Parathyroid adenoma (tissue), 2 donors: ENCODE data around the gene LNPEP.
A peak's percentile ranks its signal among the peaks of the same experiment; 100 is the strongest.

Experiments
- H2AFZ ChIP-seq: fragments of 300-600 bp; sonication (generic); one replicate; pipeline ENCODE4 v1.7.0; 2017; ENCODE audit warnings: antibody characterized with exemption, mild to moderate bottlenecking
- H3K27ac ChIP-seq: fragments of 300-600 bp; sonication (generic); one replicate; pipeline ENCODE4 v1.7.0; 2017
- H3K27me3 ChIP-seq: fragments of 300-600 bp; sonication (generic); one replicate; pipeline ENCODE4 v1.7.0; 2017; ENCODE audit warnings: low read length; ENCODE audit not compliant: control insufficient read depth, insufficient read depth
- H3K36me3 ChIP-seq: fragments of 300-600 bp; sonication (generic); one replicate; pipeline ENCODE4 v1.7.0; 2017; ENCODE audit warnings: low read length; ENCODE audit not compliant: control insufficient read depth, insufficient read depth
- H3K4me1 ChIP-seq: fragments of 300-600 bp; sonication (generic); one replicate; pipeline ENCODE4 v1.7.0; 2017; ENCODE audit warnings: control low read depth
- H3K4me2 ChIP-seq: fragments of 300-600 bp; sonication (generic); one replicate; pipeline ENCODE4 v1.7.0; 2017; ENCODE audit warnings: low read length
- H3K4me3 ChIP-seq: fragments of 300-600 bp; sonication (generic); one replicate; pipeline ENCODE4 v1.7.0; 2017; ENCODE audit warnings: low read depth, low read length
- H3K79me2 ChIP-seq: fragments of 300-600 bp; sonication (generic); one replicate; pipeline ENCODE4 v1.7.0; 2017; ENCODE audit warnings: control low read depth
- H3K9ac ChIP-seq: fragments of 300-600 bp; sonication (generic); one replicate; pipeline ENCODE4 v1.7.0; 2017; ENCODE audit warnings: mild to moderate bottlenecking
- H3K9me3 ChIP-seq: fragments of 300-600 bp; sonication (generic); one replicate; pipeline ENCODE4 v1.7.0; 2017; ENCODE audit warnings: low read length; ENCODE audit not compliant: control insufficient read depth
- TF ChIP-seq, protein P1 (sequence below): fragments of 300-600 bp; sonication (generic); IDR thresholded peaks from one replicate; pipeline ENCODE4 v1.7.0; 2017; ENCODE audit warnings: antibody characterized with exemption, mild to moderate bottlenecking
- donor health status: primary hyperparathyroidism.

Gene LNPEP

DNA sequence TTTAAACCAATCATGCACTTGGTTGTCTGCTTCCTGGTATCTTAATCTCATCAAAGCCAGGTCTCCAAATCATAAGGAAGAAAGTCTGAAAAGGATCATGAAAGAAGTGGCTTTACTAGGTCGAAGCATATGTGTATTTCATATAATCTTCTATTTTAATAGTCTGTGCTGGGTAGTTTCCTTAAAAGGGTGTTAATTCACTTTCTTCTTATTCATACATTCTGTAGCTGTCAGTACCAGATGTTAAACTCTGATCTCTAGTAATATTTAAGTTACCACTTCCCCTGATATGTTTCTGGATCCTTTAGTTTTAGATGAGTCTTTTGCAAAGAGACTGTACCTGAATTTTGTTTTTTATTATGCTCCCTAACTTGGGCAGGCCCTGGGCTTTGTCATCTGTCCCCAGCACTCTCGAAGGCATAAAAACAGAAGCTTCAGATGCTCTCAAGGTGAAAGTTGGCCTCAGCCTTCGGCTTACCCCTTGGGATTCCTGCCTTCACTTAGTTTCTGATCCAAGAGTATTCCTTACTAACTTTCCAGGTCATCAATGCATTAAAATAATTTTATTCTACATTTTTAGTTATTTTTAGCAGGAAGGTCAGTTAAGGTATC is 15.0 kb upstream of the LNPEP start:
- TF ChIP-seq, protein P1, sequence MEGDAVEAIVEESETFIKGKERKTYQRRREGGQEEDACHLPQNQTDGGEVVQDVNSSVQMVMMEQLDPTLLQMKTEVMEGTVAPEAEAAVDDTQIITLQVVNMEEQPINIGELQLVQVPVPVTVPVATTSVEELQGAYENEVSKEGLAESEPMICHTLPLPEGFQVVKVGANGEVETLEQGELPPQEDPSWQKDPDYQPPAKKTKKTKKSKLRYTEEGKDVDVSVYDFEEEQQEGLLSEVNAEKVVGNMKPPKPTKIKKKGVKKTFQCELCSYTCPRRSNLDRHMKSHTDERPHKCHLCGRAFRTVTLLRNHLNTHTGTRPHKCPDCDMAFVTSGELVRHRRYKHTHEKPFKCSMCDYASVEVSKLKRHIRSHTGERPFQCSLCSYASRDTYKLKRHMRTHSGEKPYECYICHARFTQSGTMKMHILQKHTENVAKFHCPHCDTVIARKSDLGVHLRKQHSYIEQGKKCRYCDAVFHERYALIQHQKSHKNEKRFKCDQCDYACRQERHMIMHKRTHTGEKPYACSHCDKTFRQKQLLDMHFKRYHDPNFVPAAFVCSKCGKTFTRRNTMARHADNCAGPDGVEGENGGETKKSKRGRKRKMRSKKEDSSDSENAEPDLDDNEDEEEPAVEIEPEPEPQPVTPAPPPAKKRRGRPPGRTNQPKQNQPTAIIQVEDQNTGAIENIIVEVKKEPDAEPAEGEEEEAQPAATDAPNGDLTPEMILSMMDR, result no peak
- Histone ChIP-seq H3K27ac (no peak overlapping the region), H3K36me3 (no peaks in the 10 kb centered on the region), H3K4me1 (no peaks in the 10 kb centered on the region), H3K4me2 (no peak overlapping the region), H3K9ac (no peak overlapping the region), H3K27me3 (no peaks in the 10 kb centered on the region), H3K79me2 (peaks cover 3% of the 10 kb centered on the region), H2AFZ (no peak overlapping the region), H3K4me3 (no peak overlapping the region), H3K9me3 (no peaks in the 10 kb centered on the region)

DNA sequence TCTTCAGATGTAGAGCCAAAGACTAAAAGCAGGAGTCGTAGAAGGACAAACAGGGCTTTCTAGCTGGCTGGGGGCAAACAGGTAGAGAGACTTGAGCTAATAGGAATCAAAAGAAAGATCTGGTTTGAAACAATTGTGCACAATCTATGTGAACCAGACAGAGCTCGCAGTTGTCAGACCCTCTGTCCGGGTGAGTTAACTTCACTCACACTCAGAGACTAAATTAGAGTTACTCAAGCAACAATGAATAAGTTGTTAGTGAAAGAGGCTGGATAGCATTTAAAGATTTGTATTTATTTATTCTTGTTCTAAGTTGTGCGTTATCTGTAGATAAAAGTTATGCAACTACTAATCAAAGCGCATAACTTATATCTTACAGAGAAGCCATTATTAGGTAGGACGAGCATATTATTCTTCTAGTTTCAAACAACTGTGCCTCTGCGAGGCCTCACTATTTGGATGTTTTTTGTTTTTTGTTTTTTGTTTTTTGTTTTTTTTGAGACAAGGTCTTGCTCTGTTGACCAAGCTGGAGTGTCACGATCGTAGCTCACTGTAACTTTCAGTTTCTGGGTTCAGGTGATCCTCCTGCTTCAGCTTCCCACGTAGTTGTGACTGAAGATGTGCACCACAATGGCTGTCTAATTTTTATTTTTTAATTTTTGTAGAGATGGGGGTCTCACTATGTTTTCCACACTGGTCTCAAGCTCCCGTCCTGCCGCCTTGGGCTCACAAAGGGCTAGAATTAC is 13.2 kb upstream of the LNPEP start:
- H3K36me3 ChIP-seq, result no peaks in the 10 kb centered on the region
- H2AFZ ChIP-seq, result no peak overlapping the region
- H3K9me3 ChIP-seq, result no peaks in the 10 kb centered on the region
- peaks cover 3% of the 10 kb centered on the region for H3K79me2 ChIP-seq
- no peak overlapping the region for H3K27ac ChIP-seq
- no peak overlapping the region for H3K9ac ChIP-seq
- H3K4me1 ChIP-seq, result no peaks in the 10 kb centered on the region
- H3K4me3 ChIP-seq, result no peak overlapping the region
- TF ChIP-seq, protein P1, result no peak
- no peaks in the 10 kb centered on the region for H3K27me3 ChIP-seq
- H3K4me2 ChIP-seq, result no peak overlapping the region

DNA sequence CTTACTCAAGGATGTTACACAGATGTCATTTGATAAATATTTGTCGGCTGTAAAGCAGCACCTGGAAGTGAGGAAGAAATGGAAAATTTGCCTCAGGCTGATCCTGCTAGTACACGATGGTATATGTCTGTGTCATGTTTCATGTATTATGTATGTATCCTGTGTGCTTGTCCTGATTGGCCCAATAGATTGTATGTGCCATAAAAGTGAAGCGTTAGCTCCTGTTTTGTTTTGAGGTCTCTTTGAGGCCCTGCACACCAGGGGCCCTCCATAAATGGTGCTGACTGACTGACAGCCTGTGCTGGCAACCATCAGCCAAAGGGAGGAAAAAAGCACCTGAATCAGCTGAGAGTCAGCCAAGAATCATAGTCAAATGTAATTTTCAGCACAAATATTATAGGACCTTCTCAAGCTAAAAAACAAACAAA is 11.8 kb upstream of the LNPEP start:
- no peaks in the 10 kb centered on the region for H3K9me3 ChIP-seq
- no peak overlapping the region for H3K4me3 ChIP-seq
- TF ChIP-seq, protein P1, result no peak
- peak overlapping the region; percentile 51 for H2AFZ ChIP-seq
- peaks cover 3% of the 10 kb centered on the region for H3K79me2 ChIP-seq
- no peaks in the 10 kb centered on the region for H3K36me3 ChIP-seq
- no peaks in the 10 kb centered on the region for H3K4me1 ChIP-seq
- no peaks in the 10 kb centered on the region for H3K27me3 ChIP-seq
- H3K4me2 ChIP-seq, result no peak overlapping the region
- H3K9ac ChIP-seq, result no peak overlapping the region
- no peak overlapping the region for H3K27ac ChIP-seq

DNA sequence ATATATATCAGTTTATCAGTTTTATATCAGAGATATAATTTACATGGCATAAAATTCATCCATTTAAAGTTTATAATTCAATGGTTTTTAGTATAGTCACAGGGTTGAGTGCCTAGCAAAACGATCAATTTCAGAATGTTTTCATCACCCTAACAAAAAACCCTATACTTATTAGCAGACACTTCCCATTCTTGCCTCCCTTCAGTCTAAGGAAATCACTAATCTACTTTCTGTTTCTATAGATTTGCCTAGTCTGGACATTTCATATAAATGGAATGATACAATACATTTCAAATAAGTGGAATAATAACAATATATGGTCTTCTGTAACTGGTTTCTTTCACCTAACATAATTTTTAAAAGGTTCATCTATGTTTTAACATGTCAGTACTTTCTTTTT is 9.6 kb upstream of the LNPEP start:
- H3K4me3 ChIP-seq, result no peak overlapping the region
- H2AFZ ChIP-seq, result no peak overlapping the region
- H3K79me2 ChIP-seq, result peaks cover 3% of the 10 kb centered on the region
- H3K9me3 ChIP-seq, result no peaks in the 10 kb centered on the region
- H3K36me3 ChIP-seq, result no peaks in the 10 kb centered on the region
- peaks cover 6% of the 10 kb centered on the region for H3K4me1 ChIP-seq
- TF ChIP-seq, protein P1, result no peak
- H3K27me3 ChIP-seq, result no peaks in the 10 kb centered on the region
- no peak overlapping the region for H3K27ac ChIP-seq
- no peak overlapping the region for H3K4me2 ChIP-seq
- no peak overlapping the region for H3K9ac ChIP-seq
